Right renal cortex interstitium (tissue), 3 donors: Measurements from ENCODE around the gene ERCC6L2. TPM values are rescaled to one million over a fixed set of nuclear protein-coding genes. Genes with fewer than 3 reads are reported as not detected.

Experiments
- DNase-seq, 3 donors: peaks; one replicate each; pipeline ENCODE4 v3.0.0-alpha.2; 2013; ENCODE audit warnings: low read depth in 3 of 3, low spot score in 2 of 3
- polyA plus RNA-seq, 3 donors: library from polyadenylated mRNA; unstranded; fragments of 120-200 nt; gene quantifications; one replicate each; pipeline ENCODE4 v1.2.1, GENCODE V29; 2013; ENCODE audit not compliant: insufficient read length in 3 of 3

Gene ERCC6L2
- 10 to 100 TPM; 48.0 to 55.7 (median 53.6) TPM for polyA plus RNA-seq

- DNase-seq: peak; percentile 97 to 100 (median 99)
These were observed at the start of gene ERCC6L2 for GRCh38 chr9:95875305-95876137. Gene ERCC6L2, plus strand, starts transcription at chr9:95875691. Its CDS starts 348 bp downstream, at chr9:95876039.

DNA sequence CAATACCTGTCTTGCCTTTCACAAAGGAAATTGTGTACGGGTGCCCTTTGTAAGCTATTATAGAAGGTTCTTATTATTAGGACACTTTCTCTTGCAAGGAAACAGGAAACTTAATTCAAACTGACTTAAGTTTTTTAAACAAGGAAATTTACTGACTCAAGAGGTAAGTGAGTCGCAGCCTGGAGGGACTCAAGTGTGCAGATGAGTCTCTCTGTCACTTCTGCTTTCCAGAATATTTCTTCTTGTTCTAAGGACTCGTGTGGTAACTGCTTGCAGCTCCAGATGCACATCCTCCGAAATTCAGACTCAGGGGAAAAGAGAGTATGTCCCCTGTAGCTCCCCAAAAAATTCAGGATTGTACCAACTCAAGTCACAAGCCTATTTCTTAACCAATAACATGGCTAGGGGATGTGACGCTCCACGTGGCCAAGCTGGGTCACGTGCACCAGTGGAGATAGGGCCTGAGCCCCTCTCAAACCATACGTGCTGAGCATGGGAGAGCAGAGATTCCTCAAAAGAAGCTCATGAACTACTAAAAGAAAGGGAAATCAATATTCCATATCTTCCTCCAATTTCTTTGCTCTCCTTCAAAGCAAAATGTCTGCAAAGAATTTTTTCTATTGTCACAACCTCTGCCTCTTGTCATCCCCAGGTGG, 49.2 kb upstream of the ERCC6L2 start:
- DNase-seq: no peak

GRCh38 chr9:95830768-95831167, 44.7 kb upstream of the ERCC6L2 start:
- no peak for DNase-seq

DNA sequence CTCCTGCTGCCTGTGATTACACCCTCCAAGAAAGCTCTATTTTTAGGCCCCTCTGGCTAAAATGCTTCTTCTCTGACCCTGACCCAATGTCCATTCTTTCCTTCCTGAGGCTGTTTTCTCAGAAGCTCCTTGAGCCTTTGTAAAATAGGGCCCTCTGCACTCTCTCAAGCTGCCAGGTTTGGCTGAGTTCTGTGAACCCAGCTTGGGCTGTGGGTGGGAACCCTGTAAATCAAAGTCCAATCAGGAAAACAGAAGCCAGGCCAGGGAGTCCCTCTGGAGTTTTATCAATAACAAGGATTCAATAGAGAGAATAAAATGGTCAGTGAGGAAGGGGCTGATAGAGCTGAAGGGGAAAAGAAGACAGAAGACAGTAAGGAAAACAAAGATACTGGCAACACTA, 43.7 kb upstream of the ERCC6L2 start:
- DNase-seq: no peak

DNA sequence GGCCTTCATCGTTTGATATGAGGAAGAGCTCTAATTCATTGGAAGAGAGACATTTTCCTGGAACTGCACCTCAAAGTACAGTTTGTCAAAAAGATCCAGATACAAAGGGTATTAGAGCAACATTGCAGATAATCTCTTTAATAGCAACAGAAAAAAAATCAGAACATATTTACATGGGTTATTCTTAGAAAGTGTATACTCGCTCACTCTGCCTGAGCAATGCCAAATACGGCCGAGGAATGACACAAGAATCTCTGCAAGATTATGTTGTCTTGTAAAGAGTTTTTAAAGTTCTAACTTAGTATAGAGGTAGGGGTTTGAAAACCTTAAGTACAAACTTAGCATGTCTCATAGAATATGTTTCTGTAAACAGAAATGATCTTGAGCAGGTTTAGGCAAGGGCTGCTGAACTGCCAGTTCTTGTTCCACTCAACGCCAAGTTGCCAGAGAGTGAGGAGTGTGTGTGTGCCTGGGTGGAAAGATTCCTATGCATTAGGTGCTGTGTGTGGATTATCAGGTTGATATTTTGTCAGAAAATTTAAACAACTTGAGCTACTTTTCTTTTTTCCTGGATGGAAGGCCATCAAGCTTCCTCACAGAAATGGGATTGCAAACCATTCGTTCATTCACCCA, 41.8 kb upstream of the ERCC6L2 start:
- no peak for DNase-seq

GRCh38 chr9:95834281-95834907, 41.1 kb upstream of the ERCC6L2 start:
- DNase-seq: no peak

GRCh38 chr9:95835393-95835792, 40.1 kb upstream of the ERCC6L2 start:
- DNase-seq: no peak

DNA sequence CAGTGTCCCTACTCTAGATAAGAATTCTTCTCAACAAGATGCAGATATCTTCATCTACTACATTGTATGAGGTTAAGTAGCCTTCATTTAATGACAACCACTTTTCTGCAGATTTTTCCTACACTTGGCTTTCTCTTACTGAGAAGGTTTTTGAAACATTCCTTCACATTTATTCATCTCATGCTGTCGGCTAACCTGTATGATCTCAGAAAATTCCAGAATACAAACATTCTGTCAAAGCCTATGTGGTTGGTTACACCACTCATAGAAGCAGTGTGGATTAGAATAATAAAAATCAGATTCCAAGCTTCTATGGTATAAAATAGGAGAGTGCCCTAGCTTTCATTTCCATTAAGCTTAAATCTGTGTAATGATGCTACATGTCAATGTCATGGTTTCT, 39.4 kb upstream of the ERCC6L2 start:
- DNase-seq: no peak

GRCh38 chr9:95839012-95839411, 36.5 kb upstream of the ERCC6L2 start:
- no peak for DNase-seq

DNA sequence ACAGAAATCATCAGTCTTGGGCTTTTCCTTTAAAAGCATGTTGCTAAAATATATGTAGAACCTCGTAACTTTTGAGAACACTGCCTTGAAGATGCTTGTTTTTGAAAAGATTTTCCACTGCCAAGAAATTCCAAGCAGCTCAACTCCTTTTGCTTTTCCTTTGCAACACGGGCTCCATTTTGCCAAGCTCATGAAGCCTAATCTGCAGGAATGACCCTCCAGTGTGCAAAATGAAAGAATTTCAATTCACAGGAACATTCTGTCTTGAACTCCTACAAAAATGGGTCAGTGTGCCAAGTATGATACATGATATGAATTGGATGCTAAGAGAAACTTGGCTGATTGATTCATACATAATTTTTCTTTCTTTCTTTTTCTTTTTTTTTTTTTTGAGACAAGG, 35.4 kb upstream of the ERCC6L2 start:
- DNase-seq: no peak

GRCh38 chr9:95841377-95841776, 34.1 kb upstream of the ERCC6L2 start:
- no peak for DNase-seq

GRCh38 chr9:95845751-95846150, 29.7 kb upstream of the ERCC6L2 start:
- DNase-seq: no peak

DNA sequence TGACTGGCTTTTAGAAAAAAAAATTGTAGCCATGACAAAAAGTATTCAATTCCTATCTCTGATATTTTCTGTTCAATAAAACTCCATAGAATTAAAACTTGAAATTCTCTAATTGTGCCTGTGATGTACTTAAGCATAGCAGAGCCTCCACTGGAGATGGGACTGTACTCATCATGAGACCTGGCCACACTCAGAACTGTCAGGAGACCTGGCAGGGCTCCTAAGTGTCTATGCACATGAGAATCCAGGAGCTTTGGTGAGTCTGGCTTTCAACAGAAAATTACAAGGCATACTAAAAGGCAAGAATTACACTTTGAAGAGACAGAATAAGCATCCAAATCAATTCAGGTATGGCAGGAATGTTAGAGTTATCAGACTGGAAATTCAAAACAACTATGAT, 26.7 kb upstream of the ERCC6L2 start:
- no peak for DNase-seq

DNA sequence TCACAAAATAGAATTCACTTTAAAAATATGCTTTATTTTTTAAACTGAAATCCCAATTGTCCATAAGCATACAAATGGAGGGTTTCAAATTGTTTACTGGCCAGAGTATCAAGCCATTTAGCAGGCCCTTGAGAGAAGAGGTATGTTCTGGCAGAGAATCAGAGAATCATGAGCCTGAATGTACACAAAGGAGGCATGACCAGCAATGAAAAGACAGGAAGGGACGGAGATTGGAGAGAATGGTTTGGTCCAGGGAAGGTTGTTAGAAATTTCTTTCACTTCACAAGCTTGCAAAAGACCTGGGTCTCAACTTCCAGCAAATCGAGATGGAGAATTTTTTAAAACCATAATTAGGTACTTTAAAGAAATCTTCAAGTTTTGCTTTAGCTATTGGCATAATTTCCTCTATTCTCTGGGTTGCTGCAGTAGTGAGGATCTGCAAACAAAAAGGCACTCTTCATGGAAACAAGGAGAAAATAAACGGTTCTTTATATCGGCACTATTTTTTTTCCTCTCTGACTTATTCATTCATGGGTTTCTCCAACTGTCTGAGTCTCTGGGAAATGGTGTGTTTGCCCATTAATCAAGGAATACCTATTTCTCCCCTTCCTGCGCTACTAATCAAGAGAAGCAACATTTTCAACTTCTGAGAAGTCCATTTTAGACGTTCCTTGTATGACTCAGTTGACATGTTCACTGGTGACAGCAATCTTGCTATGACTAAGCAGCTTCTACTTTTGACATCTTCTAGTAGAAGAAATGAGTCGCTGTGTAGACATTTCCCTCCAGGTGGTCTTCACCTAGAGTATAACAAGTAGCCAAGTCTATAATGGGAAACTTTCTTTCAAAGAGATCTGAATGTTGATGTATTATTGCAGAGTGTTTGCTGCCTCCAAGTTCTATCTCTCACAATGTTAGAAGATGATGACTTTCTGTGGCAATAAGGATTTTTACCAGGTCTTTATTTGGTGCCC, 23.1 kb upstream of the ERCC6L2 start:
- no peak for DNase-seq

- no peak for DNase-seq
These were observed 21.0 kb upstream of the ERCC6L2 start for GRCh38 chr9:95854386-95855020.

DNA sequence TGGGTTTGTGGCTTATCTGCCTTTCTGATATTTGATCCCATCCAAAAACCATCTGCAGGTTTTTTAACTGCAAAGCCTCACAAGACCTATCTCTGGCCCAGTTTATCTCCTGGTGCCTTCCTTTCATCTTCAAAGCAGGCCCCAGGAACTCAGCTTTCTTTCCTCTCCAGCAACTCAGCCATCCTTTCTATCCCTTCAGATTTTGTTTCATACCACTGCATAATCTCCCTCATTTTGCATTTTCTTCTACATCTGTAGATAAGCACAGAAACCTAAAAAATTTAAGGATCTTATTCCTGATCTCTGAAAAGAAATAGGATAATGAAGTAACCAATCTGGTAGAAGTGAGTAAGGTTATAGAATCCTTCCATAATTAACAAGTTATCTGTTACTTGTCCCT, 19.5 kb upstream of the ERCC6L2 start:
- no peak for DNase-seq

- DNase-seq: no peak
These were observed 18.4 kb upstream of the ERCC6L2 start for GRCh38 chr9:95857124-95857523.

GRCh38 chr9:95857896-95858295, 17.6 kb upstream of the ERCC6L2 start:
- no peak for DNase-seq

- DNase-seq: no peak
These were observed 13.1 kb upstream of the ERCC6L2 start for GRCh38 chr9:95862343-95862742.
